GDM1 (cell line): Measurements from ENCODE around the gene SARM1.
"Not testable (repeated sequence)": the region's sequence is repeated elsewhere in the genome, so short reads cannot be mapped to it uniquely, and the experiment has no call there.

Experiments
- DNase-seq: peaks from one replicate; lab custom pipeline; 2025; lab: John Stamatoyannopoulos, UW

Gene SARM1

GRCh38 chr17:28425206-28425605 is 53.7 kb downstream of the SARM1 start:
- no peak for DNase-seq

- no peak for DNase-seq
Measured at GRCh38 chr17:28426081-28426519, 54.6 kb downstream of the SARM1 start.

GRCh38 chr17:28427371-28427770 is 55.9 kb downstream of the SARM1 start:
- DNase-seq: no peak

DNA sequence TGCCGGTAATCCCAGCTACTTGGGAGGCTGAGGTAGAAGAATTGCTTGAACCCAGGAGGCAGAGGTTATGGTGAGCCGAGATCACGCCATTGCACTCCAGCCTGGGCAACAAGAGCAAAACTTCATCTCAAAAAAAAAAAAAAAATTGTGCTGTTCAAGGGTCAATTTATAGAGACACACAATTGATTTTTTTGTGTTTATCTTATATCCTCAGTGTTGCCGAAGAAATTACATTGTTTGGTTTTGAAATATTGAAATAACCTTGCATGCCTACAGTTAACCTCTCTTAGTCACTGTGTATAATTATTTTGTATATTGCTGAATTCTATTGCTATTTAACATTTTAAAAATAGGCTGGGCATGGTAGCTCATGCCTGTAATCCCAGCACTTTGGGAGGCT is 56.5 kb downstream of the SARM1 start:
- not testable (repeated sequence) for DNase-seq

GRCh38 chr17:28433721-28434120 is 62.2 kb downstream of the SARM1 start:
- no peak for DNase-seq

- DNase-seq: not testable (repeated sequence)
Measured at GRCh38 chr17:28434326-28434725, 62.8 kb downstream of the SARM1 start.

GRCh38 chr17:28443901-28444638 is 72.6 kb downstream of the SARM1 start:
- no peak for DNase-seq

- DNase-seq: no peak
Measured at GRCh38 chr17:28446716-28447395, 75.4 kb downstream of the SARM1 start.

- no peak for DNase-seq
Measured at GRCh38 chr17:28447396-28447760, 75.9 kb downstream of the SARM1 start.

GRCh38 chr17:28449859-28450258 is 78.4 kb downstream of the SARM1 start:
- DNase-seq: no peak
